BE2C (cell line): Measurements from ENCODE around the gene TMEM143.
A peak's percentile ranks its signal among the peaks of the same experiment; 100 is the strongest.

Experiments used
- DNase-seq: peaks from one replicate; pipeline ENCODE4 v3.0.0-alpha.2; 2020
- H3K27me3 ChIP-seq: fragments of 250-450 bp; sonication (Bioruptor Pico); 2 replicates; pipeline ENCODE4 v1.5.1; 2020; ENCODE audit warnings: mild to moderate bottlenecking
- H3K36me3 ChIP-seq: fragments of 250-450 bp; sonication (Bioruptor Pico); 2 replicates; pipeline ENCODE4 v1.5.1; 2020; ENCODE audit warnings: mild to moderate bottlenecking
- H3K4me1 ChIP-seq: fragments of 250-450 bp; sonication (Bioruptor Pico); 2 replicates; pipeline ENCODE4 v1.5.1; 2020
- H3K4me3 ChIP-seq: 2 replicates; pipeline ENCODE4 v1.5.1; 2011; ENCODE audit warnings: low read depth, low read length
- H3K9me3 ChIP-seq: fragments of 250-450 bp; sonication (Bioruptor Pico); 2 replicates; pipeline ENCODE4 v1.5.1; 2020
- CTCF ChIP-seq: IDR thresholded peaks from 2 replicates; pipeline ENCODE4 v1.5.1; 2012; ENCODE audit warnings: mild to moderate bottlenecking, low read depth, low read length

Gene TMEM143

GRCh38 chr19:48363500-48363809, 285 bp downstream of the TMEM143 start:
- H3K4me3 ChIP-seq, result peak overlapping the region; percentile 79
- no peaks in the 10 kb centered on the region for H3K27me3 ChIP-seq
- peaks cover 5% of the 10 kb centered on the region; the same call in 1 of the 2 replicates for H3K9me3 ChIP-seq
- DNase-seq, result no peak
- peaks cover under 1% of the 10 kb centered on the region for H3K4me1 ChIP-seq
- H3K36me3 ChIP-seq, result no peaks in the 10 kb centered on the region
- no peak for TF ChIP-seq CTCF

- Histone ChIP-seq H3K4me1 (no peaks in the 10 kb centered on the region), H3K4me3 (peak overlapping the region; percentile 79), H3K27me3 (no peaks in the 10 kb centered on the region), H3K9me3 (peaks cover 5% of the 10 kb centered on the region; the same call in 1 of the 2 replicates), H3K36me3 (no peaks in the 10 kb centered on the region)
- TF ChIP-seq CTCF, result no peak
- DNase-seq, result peak; percentile 97
Measured at GRCh38 chr19:48362716-48363499, 832 bp downstream of the TMEM143 start.

GRCh38 chr19:48361912-48362311, 1.8 kb downstream of the TMEM143 start:
- TF ChIP-seq CTCF, result no peak

GRCh38 chr19:48359123-48359522, 4.6 kb downstream of the TMEM143 start:
- DNase-seq, result no peak
- Histone ChIP-seq H3K36me3 (no peaks in the 10 kb centered on the region), H3K27me3 (no peaks in the 10 kb centered on the region), H3K4me3 (no peak overlapping the region), H3K9me3 (no peaks in the 10 kb centered on the region), H3K4me1 (no peaks in the 10 kb centered on the region)
- TF ChIP-seq CTCF, result no peak

More at GRCh38 chr19:48361912-48362311, 1.8 kb downstream of the TMEM143 start:
- H3K9me3 ChIP-seq, result peaks cover 5% of the 10 kb centered on the region; the same call in 1 of the 2 replicates
- DNase-seq, result no peak
- H3K36me3 ChIP-seq, result no peaks in the 10 kb centered on the region
- H3K4me3 ChIP-seq, result no peak overlapping the region
- H3K4me1 ChIP-seq, result no peaks in the 10 kb centered on the region
- no peaks in the 10 kb centered on the region for H3K27me3 ChIP-seq

DNA sequence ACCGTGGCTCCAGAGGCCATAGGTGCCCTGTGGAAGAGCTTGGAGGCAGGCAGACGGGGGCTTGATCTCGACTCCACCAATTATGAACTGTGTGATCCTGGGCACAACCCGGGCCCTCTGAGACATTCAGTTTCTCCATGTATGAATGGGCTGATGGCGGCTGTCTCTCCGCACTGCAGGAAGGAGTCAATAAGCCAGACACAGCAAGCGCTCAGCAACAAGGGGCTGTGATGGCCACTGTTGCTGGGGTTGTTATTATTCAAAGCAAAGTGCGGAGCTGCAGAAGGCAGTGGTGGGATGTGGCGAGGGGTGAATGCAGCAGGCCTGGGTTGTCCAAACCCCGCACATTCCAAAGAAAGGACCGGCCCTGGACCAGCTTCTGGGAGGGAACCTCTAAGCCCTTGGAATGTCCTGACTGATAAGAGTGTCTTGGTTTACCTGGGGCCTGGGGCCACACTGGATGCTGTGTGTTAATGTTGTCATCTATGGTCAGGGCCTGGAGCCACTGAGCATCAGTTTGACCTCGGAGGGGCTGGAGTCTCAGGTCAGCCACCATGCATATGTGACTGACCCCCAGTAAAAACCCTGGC, 8.3 kb downstream of the TMEM143 start:
- Histone ChIP-seq H3K9me3 (no peaks in the 10 kb centered on the region), H3K4me1 (no peaks in the 10 kb centered on the region), H3K27me3 (no peaks in the 10 kb centered on the region), H3K4me3 (no peak overlapping the region), H3K36me3 (no peaks in the 10 kb centered on the region)
- no peak for DNase-seq
- TF ChIP-seq CTCF, result no peak

- Histone ChIP-seq H3K4me1 (no peaks in the 10 kb centered on the region), H3K27me3 (no peaks in the 10 kb centered on the region), H3K36me3 (no peaks in the 10 kb centered on the region), H3K9me3 (no peaks in the 10 kb centered on the region), H3K4me3 (no peak overlapping the region)
- TF ChIP-seq CTCF, result no peak
- DNase-seq, result no peak
Measured at GRCh38 chr19:48354332-48354992, 9.3 kb downstream of the TMEM143 start.
